ENCODE data around the gene CES5A.

CES5A gene

GRCh38 chr16:55846598-55847346 lies 28.4 kb downstream of the CES5A start:
- no peak for DNase-seq
- Histone ChIP-seq H3K4me3 (ENCODE audit: low read depth, low read length) (no peak overlapping the region), H3K9me3 (ENCODE audit: insufficient read depth, low read depth, low read length) (no peaks in the 10 kb centered on the region), H3K4me2 (ENCODE audit: low read length) (no peak overlapping the region), H3K27me3 (ENCODE audit: insufficient read depth, low read length) (no peaks in the 10 kb centered on the region), H3K79me1 (ENCODE audit: low read length) (no peaks in the 10 kb centered on the region), H3K4me1 (ENCODE audit: control insufficient read depth in 1 of 2, insufficient read depth in 2 of 2, low read length in 2 of 2) (no peaks in the 10 kb centered on the region), H3K18ac (ENCODE audit: low read length) (no peak overlapping the region), H2AFZ (ENCODE audit: insufficient read depth, low read length, poor library complexity) (no peak overlapping the region), H2BK5ac (ENCODE audit: low read depth, low read length, poor library complexity) (no peak overlapping the region), H3K9ac (ENCODE audit: low read length) (no peak overlapping the region), H3K27ac (ENCODE audit: low read depth, low read length) (no peak overlapping the region), H4K91ac (ENCODE audit: low read depth, low read length) (no peak overlapping the region), H2BK120ac (ENCODE audit: insufficient read depth, low read length, poor library complexity) (no peak overlapping the region), H3K14ac (ENCODE audit: low read length) (no peak overlapping the region), H3K36me3 (ENCODE audit: control insufficient read depth in 1 of 2, insufficient read depth in 2 of 2, low read length in 2 of 2) (no peaks in the 10 kb centered on the region), H3K23ac (ENCODE audit: low read length) (no peak overlapping the region), H3K4ac (ENCODE audit: low read depth, low read length) (no peak overlapping the region), H2AK5ac (ENCODE audit: low read length) (no peak overlapping the region), H2BK12ac (ENCODE audit: low read length) (no peak overlapping the region), H4K12ac (ENCODE audit: low read depth, low read length) (no peak overlapping the region), H3K79me2 (ENCODE audit: control insufficient read depth, insufficient read depth, low read length, poor library complexity) (no peaks in the 10 kb centered on the region), H4K8ac (ENCODE audit: low read depth, low read length) (no peak overlapping the region)
- WGBS (ENCODE audit: extremely low coverage, insufficient coverage, insufficient read length) = no CpG with 5 or more reads among the region's 11 CpGs

- Histone ChIP-seq H3K14ac (ENCODE audit: low read length) (no peak overlapping the region), H3K23ac (ENCODE audit: low read length) (no peak overlapping the region), H3K79me2 (ENCODE audit: control insufficient read depth, insufficient read depth, low read length, poor library complexity) (no peaks in the 10 kb centered on the region), H3K18ac (ENCODE audit: low read length) (no peak overlapping the region), H2AK5ac (ENCODE audit: low read length) (no peak overlapping the region), H2AFZ (ENCODE audit: insufficient read depth, low read length, poor library complexity) (no peak overlapping the region), H3K4ac (ENCODE audit: low read depth, low read length) (no peak overlapping the region), H4K12ac (ENCODE audit: low read depth, low read length) (no peak overlapping the region), H3K79me1 (ENCODE audit: low read length) (no peaks in the 10 kb centered on the region), H3K27me3 (ENCODE audit: insufficient read depth, low read length) (no peaks in the 10 kb centered on the region), H4K8ac (ENCODE audit: low read depth, low read length) (no peak overlapping the region), H3K9ac (ENCODE audit: low read length) (no peak overlapping the region), H3K27ac (ENCODE audit: low read depth, low read length) (no peak overlapping the region), H2BK120ac (ENCODE audit: insufficient read depth, low read length, poor library complexity) (no peak overlapping the region), H2BK5ac (ENCODE audit: low read depth, low read length, poor library complexity) (no peak overlapping the region), H3K4me1 (ENCODE audit: control insufficient read depth in 1 of 2, insufficient read depth in 2 of 2, low read length in 2 of 2) (no peaks in the 10 kb centered on the region), H3K4me2 (ENCODE audit: low read length) (no peak overlapping the region), H3K4me3 (ENCODE audit: low read depth, low read length) (no peak overlapping the region), H3K9me3 (ENCODE audit: insufficient read depth, low read depth, low read length) (no peaks in the 10 kb centered on the region), H2BK12ac (ENCODE audit: low read length) (no peak overlapping the region), H3K36me3 (ENCODE audit: control insufficient read depth in 1 of 2, insufficient read depth in 2 of 2, low read length in 2 of 2) (no peaks in the 10 kb centered on the region), H4K91ac (ENCODE audit: low read depth, low read length) (no peak overlapping the region)
- no peak for DNase-seq
- WGBS (ENCODE audit: extremely low coverage, insufficient coverage, insufficient read length) = no CpG with 5 or more reads among the region's 2 CpGs
Observed at GRCh38 chr16:55843105-55843395, 32.1 kb downstream of the CES5A start.

- no peak overlapping the region for H4K12ac ChIP-seq (ENCODE audit: low read depth, low read length)
- H3K79me1 ChIP-seq (ENCODE audit: low read length) = no peaks in the 10 kb centered on the region
- H3K79me2 ChIP-seq (ENCODE audit: control insufficient read depth, insufficient read depth, low read length, poor library complexity) = no peaks in the 10 kb centered on the region
- H2AFZ ChIP-seq (ENCODE audit: insufficient read depth, low read length, poor library complexity) = no peak overlapping the region
- H2BK12ac ChIP-seq (ENCODE audit: low read length) = no peak overlapping the region
- no peaks in the 10 kb centered on the region for H3K36me3 ChIP-seq (ENCODE audit: control insufficient read depth in 1 of 2, insufficient read depth in 2 of 2, low read length in 2 of 2)
- H3K27ac ChIP-seq (ENCODE audit: low read depth, low read length) = no peak overlapping the region
- no peak overlapping the region for H3K4me3 ChIP-seq (ENCODE audit: low read depth, low read length)
- no peak overlapping the region for H3K23ac ChIP-seq (ENCODE audit: low read length)
- no peak overlapping the region for H2AK5ac ChIP-seq (ENCODE audit: low read length)
- H3K4ac ChIP-seq (ENCODE audit: low read depth, low read length) = no peak overlapping the region
- H2BK120ac ChIP-seq (ENCODE audit: insufficient read depth, low read length, poor library complexity) = no peak overlapping the region
- no peak overlapping the region for H4K91ac ChIP-seq (ENCODE audit: low read depth, low read length)
- no peak overlapping the region for H4K8ac ChIP-seq (ENCODE audit: low read depth, low read length)
- WGBS (ENCODE audit: extremely low coverage, insufficient coverage, insufficient read length) = no CpG with 5 or more reads among the region's 11 CpGs
- H2BK5ac ChIP-seq (ENCODE audit: low read depth, low read length, poor library complexity) = no peak overlapping the region
- no peak overlapping the region for H3K18ac ChIP-seq (ENCODE audit: low read length)
- no peaks in the 10 kb centered on the region for H3K9me3 ChIP-seq (ENCODE audit: insufficient read depth, low read depth, low read length)
- no peak overlapping the region for H3K4me2 ChIP-seq (ENCODE audit: low read length)
- H3K9ac ChIP-seq (ENCODE audit: low read length) = no peak overlapping the region
- H3K27me3 ChIP-seq (ENCODE audit: insufficient read depth, low read length) = no peaks in the 10 kb centered on the region
- H3K14ac ChIP-seq (ENCODE audit: low read length) = no peak overlapping the region
- no peaks in the 10 kb centered on the region for H3K4me1 ChIP-seq (ENCODE audit: control insufficient read depth in 1 of 2, insufficient read depth in 2 of 2, low read length in 2 of 2)
- peak; percentile 15 to 78 for DNase-seq
Observed at GRCh38 chr16:55842369-55843104, 32.6 kb downstream of the CES5A start.

- no CpG with 5 or more reads among the region's 2 CpGs for WGBS (ENCODE audit: extremely low coverage, insufficient coverage, insufficient read length)
Observed at GRCh38 chr16:55839115-55839514, 36.1 kb downstream of the CES5A start.

More at GRCh38 chr16:55839115-55839514, 36.1 kb downstream of the CES5A start:
- peaks cover 0 to 4% of the 10 kb centered on the region in 2 experiments for H3K4me1 ChIP-seq (ENCODE audit: control insufficient read depth in 1 of 2, insufficient read depth in 2 of 2, low read length in 2 of 2)
- no peak overlapping the region for H4K8ac ChIP-seq (ENCODE audit: low read depth, low read length)
- no peak overlapping the region for H3K4ac ChIP-seq (ENCODE audit: low read depth, low read length)
- H3K27ac ChIP-seq (ENCODE audit: low read depth, low read length) = no peak overlapping the region
- H3K79me2 ChIP-seq (ENCODE audit: control insufficient read depth, insufficient read depth, low read length, poor library complexity) = no peaks in the 10 kb centered on the region
- no peak overlapping the region for H2BK12ac ChIP-seq (ENCODE audit: low read length)
- H3K18ac ChIP-seq (ENCODE audit: low read length) = no peak overlapping the region
- no peak overlapping the region for H3K4me3 ChIP-seq (ENCODE audit: low read depth, low read length)
- H4K12ac ChIP-seq (ENCODE audit: low read depth, low read length) = no peak overlapping the region
- H3K9ac ChIP-seq (ENCODE audit: low read length) = no peak overlapping the region
- no peak overlapping the region for H3K23ac ChIP-seq (ENCODE audit: low read length)
- no peak overlapping the region for H2BK120ac ChIP-seq (ENCODE audit: insufficient read depth, low read length, poor library complexity)
- H2AFZ ChIP-seq (ENCODE audit: insufficient read depth, low read length, poor library complexity) = no peak overlapping the region
- no peak for DNase-seq
- H3K27me3 ChIP-seq (ENCODE audit: insufficient read depth, low read length) = no peaks in the 10 kb centered on the region
- H3K79me1 ChIP-seq (ENCODE audit: low read length) = no peaks in the 10 kb centered on the region
- H2BK5ac ChIP-seq (ENCODE audit: low read depth, low read length, poor library complexity) = no peak overlapping the region
- no peaks in the 10 kb centered on the region for H3K9me3 ChIP-seq (ENCODE audit: insufficient read depth, low read depth, low read length)
- H3K14ac ChIP-seq (ENCODE audit: low read length) = no peak overlapping the region
- no peaks in the 10 kb centered on the region for H3K36me3 ChIP-seq (ENCODE audit: control insufficient read depth in 1 of 2, insufficient read depth in 2 of 2, low read length in 2 of 2)
- no peak overlapping the region for H2AK5ac ChIP-seq (ENCODE audit: low read length)
- no peak overlapping the region for H4K91ac ChIP-seq (ENCODE audit: low read depth, low read length)
- no peak overlapping the region for H3K4me2 ChIP-seq (ENCODE audit: low read length)
